ENCODE data around the gene FLVCR1.

The FLVCR1 gene

GRCh38 chr1:212941452-212941851 lies 83.4 kb downstream of the FLVCR1 start:
- peaks cover 0 to 15% of the 10 kb centered on the region in 2 experiments for H3K27me3 ChIP-seq (ENCODE audit: control insufficient read depth in 1 of 2, insufficient read depth in 1 of 2, low read length in 2 of 2)
- H2BK120ac ChIP-seq (ENCODE audit: low read depth, low read length) = no peak overlapping the region
- no peak for DNase-seq
- H3K9ac ChIP-seq (ENCODE audit: low read length) = no peak overlapping the region
- no peak overlapping the region for H2BK15ac ChIP-seq (ENCODE audit: low read depth, poor library complexity, severe bottlenecking)
- H3K4me3 ChIP-seq (ENCODE audit: insufficient read depth in 1 of 2, low read depth in 1 of 2, low read length in 2 of 2) = no peak overlapping the region
- H3K18ac ChIP-seq (ENCODE audit: low read depth in 1 of 2, low read length in 2 of 2) = no peak overlapping the region
- H4K8ac ChIP-seq (ENCODE audit: low read length) = no peak overlapping the region
- no peak overlapping the region for H2AFZ ChIP-seq (ENCODE audit: low read depth, low read length)
- no peak overlapping the region for H3K23ac ChIP-seq (ENCODE audit: low read length in 2 of 2)
- H4K91ac ChIP-seq (ENCODE audit: low read length) = no peak overlapping the region
- whole genome bisulfite sequencing = 55% methylated on average over 1 of the region's 1 CpG
- H3K4ac ChIP-seq (ENCODE audit: low read depth in 1 of 2, low read length in 2 of 2) = no peak overlapping the region
- H3K9me3 ChIP-seq (ENCODE audit: control insufficient read depth, low read length) = peaks cover 25% of the 10 kb centered on the region
- no peak overlapping the region for H2AK5ac ChIP-seq (ENCODE audit: low read length, severe bottlenecking)
- H3K4me1 ChIP-seq (ENCODE audit: control insufficient read depth, insufficient read depth, low read depth, low read length) = no peaks in the 10 kb centered on the region
- no peak overlapping the region for H2BK5ac ChIP-seq (ENCODE audit: low read depth, low read length, poor library complexity, severe bottlenecking)
- H3K79me1 ChIP-seq (replicated peaks; ENCODE audit: low read length, poor library complexity, severe bottlenecking) = no peaks in the 10 kb centered on the region
- H3K27ac ChIP-seq (ENCODE audit: low read length, poor library complexity, severe bottlenecking) = no peak overlapping the region
- H3K36me3 ChIP-seq (ENCODE audit: control insufficient read depth in 1 of 2, insufficient read depth in 2 of 2, low read depth in 1 of 2, low read length in 2 of 2) = no peaks in the 10 kb centered on the region
- no peak overlapping the region for H2BK12ac ChIP-seq (ENCODE audit: low read length in 2 of 2)
- no peak overlapping the region for H3K4me2 ChIP-seq (ENCODE audit: low read length, poor library complexity, severe bottlenecking)
- no peak overlapping the region for H3K14ac ChIP-seq (ENCODE audit: low read length in 2 of 2)

- Histone ChIP-seq H3K27me3 (ENCODE audit: control insufficient read depth in 1 of 2, insufficient read depth in 1 of 2, low read length in 2 of 2) (peaks cover 0 to 17% of the 10 kb centered on the region in 2 experiments), H3K18ac (ENCODE audit: low read depth in 1 of 2, low read length in 2 of 2) (no peak overlapping the region), H2BK12ac (ENCODE audit: low read length in 2 of 2) (no peak overlapping the region), H3K23ac (ENCODE audit: low read length in 2 of 2) (no peak overlapping the region), H3K36me3 (ENCODE audit: control insufficient read depth in 1 of 2, insufficient read depth in 2 of 2, low read depth in 1 of 2, low read length in 2 of 2) (no peaks in the 10 kb centered on the region), H3K4me2 (ENCODE audit: low read length, poor library complexity, severe bottlenecking) (no peak overlapping the region), H2BK15ac (ENCODE audit: low read depth, poor library complexity, severe bottlenecking) (no peak overlapping the region), H4K91ac (ENCODE audit: low read length) (no peak overlapping the region), H3K4me3 (ENCODE audit: insufficient read depth in 1 of 2, low read depth in 1 of 2, low read length in 2 of 2) (no peak overlapping the region), H2BK120ac (ENCODE audit: low read depth, low read length) (no peak overlapping the region), H3K4ac (ENCODE audit: low read depth in 1 of 2, low read length in 2 of 2) (no peak overlapping the region), H2BK5ac (ENCODE audit: low read depth, low read length, poor library complexity, severe bottlenecking) (no peak overlapping the region), H3K9ac (ENCODE audit: low read length) (no peak overlapping the region), H2AFZ (ENCODE audit: low read depth, low read length) (no peak overlapping the region), H3K4me1 (ENCODE audit: control insufficient read depth, insufficient read depth, low read depth, low read length) (no peaks in the 10 kb centered on the region), H3K9me3 (ENCODE audit: control insufficient read depth, low read length) (peaks cover 25% of the 10 kb centered on the region), H4K8ac (ENCODE audit: low read length) (no peak overlapping the region), H3K14ac (ENCODE audit: low read length in 2 of 2) (no peak overlapping the region), H3K79me1 (replicated peaks; ENCODE audit: low read length, poor library complexity, severe bottlenecking) (no peaks in the 10 kb centered on the region), H2AK5ac (ENCODE audit: low read length, severe bottlenecking) (no peak overlapping the region), H3K27ac (ENCODE audit: low read length, poor library complexity, severe bottlenecking) (no peak overlapping the region)
- WGBS = 88% methylated on average over 5 of the region's 6 CpGs
- DNase-seq = no peak
Observed at GRCh38 chr1:212942679-212943392, 84.8 kb downstream of the FLVCR1 start.

- Histone ChIP-seq H2BK120ac (ENCODE audit: low read depth, low read length) (no peak overlapping the region), H3K27ac (ENCODE audit: low read length, poor library complexity, severe bottlenecking) (no peak overlapping the region), H3K23ac (ENCODE audit: low read length in 2 of 2) (no peak overlapping the region), H3K4ac (ENCODE audit: low read depth in 1 of 2, low read length in 2 of 2) (no peak overlapping the region), H2BK15ac (ENCODE audit: low read depth, poor library complexity, severe bottlenecking) (no peak overlapping the region), H2BK12ac (ENCODE audit: low read length in 2 of 2) (no peak overlapping the region), H3K27me3 (ENCODE audit: control insufficient read depth in 1 of 2, insufficient read depth in 1 of 2, low read length in 2 of 2) (peaks cover 0 to 17% of the 10 kb centered on the region in 2 experiments), H3K14ac (ENCODE audit: low read length in 2 of 2) (no peak overlapping the region), H4K91ac (ENCODE audit: low read length) (no peak overlapping the region), H3K9me3 (ENCODE audit: control insufficient read depth, low read length) (peaks cover 26% of the 10 kb centered on the region), H2AK5ac (ENCODE audit: low read length, severe bottlenecking) (no peak overlapping the region), H3K79me1 (replicated peaks; ENCODE audit: low read length, poor library complexity, severe bottlenecking) (no peaks in the 10 kb centered on the region), H2BK5ac (ENCODE audit: low read depth, low read length, poor library complexity, severe bottlenecking) (no peak overlapping the region), H2AFZ (ENCODE audit: low read depth, low read length) (no peak overlapping the region), H3K4me1 (ENCODE audit: control insufficient read depth, insufficient read depth, low read depth, low read length) (no peaks in the 10 kb centered on the region), H3K9ac (ENCODE audit: low read length) (no peak overlapping the region), H3K18ac (ENCODE audit: low read depth in 1 of 2, low read length in 2 of 2) (no peak overlapping the region), H3K4me2 (ENCODE audit: low read length, poor library complexity, severe bottlenecking) (no peak overlapping the region), H4K8ac (ENCODE audit: low read length) (no peak overlapping the region), H3K4me3 (ENCODE audit: insufficient read depth in 1 of 2, low read depth in 1 of 2, low read length in 2 of 2) (no peak overlapping the region), H3K36me3 (ENCODE audit: control insufficient read depth in 1 of 2, insufficient read depth in 2 of 2, low read depth in 1 of 2, low read length in 2 of 2) (no peaks in the 10 kb centered on the region)
- WGBS = 91% methylated on average over 4 of the region's 4 CpGs
- no peak for DNase-seq
Observed at GRCh38 chr1:212943393-212943710, 85.3 kb downstream of the FLVCR1 start.

GRCh38 chr1:212944229-212944901 lies 86.3 kb downstream of the FLVCR1 start:
- Histone ChIP-seq H2BK120ac (ENCODE audit: low read depth, low read length) (no peak overlapping the region), H4K8ac (ENCODE audit: low read length) (no peak overlapping the region), H3K4me3 (ENCODE audit: insufficient read depth in 1 of 2, low read depth in 1 of 2, low read length in 2 of 2) (no peak overlapping the region), H3K4me2 (ENCODE audit: low read length, poor library complexity, severe bottlenecking) (no peak overlapping the region), H3K36me3 (ENCODE audit: control insufficient read depth in 1 of 2, insufficient read depth in 2 of 2, low read depth in 1 of 2, low read length in 2 of 2) (no peaks in the 10 kb centered on the region), H3K4me1 (ENCODE audit: control insufficient read depth, insufficient read depth, low read depth, low read length) (no peaks in the 10 kb centered on the region), H2AK5ac (ENCODE audit: low read length, severe bottlenecking) (no peak overlapping the region), H2BK12ac (ENCODE audit: low read length in 2 of 2) (no peak overlapping the region), H2BK5ac (ENCODE audit: low read depth, low read length, poor library complexity, severe bottlenecking) (no peak overlapping the region), H3K4ac (ENCODE audit: low read depth in 1 of 2, low read length in 2 of 2) (no peak overlapping the region), H3K27ac (ENCODE audit: low read length, poor library complexity, severe bottlenecking) (no peak overlapping the region), H4K91ac (ENCODE audit: low read length) (no peak overlapping the region), H2AFZ (ENCODE audit: low read depth, low read length) (no peak overlapping the region), H3K9me3 (ENCODE audit: control insufficient read depth, low read length) (peaks cover 23% of the 10 kb centered on the region), H3K18ac (ENCODE audit: low read depth in 1 of 2, low read length in 2 of 2) (no peak overlapping the region), H3K14ac (ENCODE audit: low read length in 2 of 2) (no peak overlapping the region), H3K9ac (ENCODE audit: low read length) (no peak overlapping the region), H2BK15ac (ENCODE audit: low read depth, poor library complexity, severe bottlenecking) (no peak overlapping the region), H3K27me3 (ENCODE audit: control insufficient read depth in 1 of 2, insufficient read depth in 1 of 2, low read length in 2 of 2) (peaks cover 0 to 23% of the 10 kb centered on the region in 2 experiments), H3K23ac (ENCODE audit: low read length in 2 of 2) (no peak overlapping the region), H3K79me1 (replicated peaks; ENCODE audit: low read length, poor library complexity, severe bottlenecking) (no peaks in the 10 kb centered on the region)
- 85% methylated on average over 6 of the region's 6 CpGs for WGBS
- DNase-seq = no peak

Measured in mesenchymal stem cell (in vitro differentiated cells and primary cell).